Uterus (tissue), 4 donors: ENCODE measurements around the gene LMNTD1. TPM values are rescaled to one million over a fixed set of nuclear protein-coding genes. Genes with fewer than 3 reads are reported as not detected.
"Not testable (repeated sequence)": the region's sequence is repeated elsewhere in the genome, so short reads cannot be mapped to it uniquely, and the experiment has no call there.

Source experiments
- DNase-seq, 2 donors: peaks; one replicate each; pipeline ENCODE4 v3.0.0-alpha.2; 2019 to 2020
- H3K27ac ChIP-seq, 2 donors: fragments of 200-600 bp; sonication (generic); 1 replicate in 1 of 2; 2 replicates in 1 of 2; pipeline ENCODE4 v1.5.1; 2016 to 2018
- H3K27me3 ChIP-seq, 2 donors: fragments of 200-600 bp; sonication (generic); one replicate each; pipeline ENCODE4 v1.5.1; 2018 to 2019; ENCODE audit warnings: control low read depth in 1 of 2
- H3K36me3 ChIP-seq, 2 donors: fragments of 200-600 bp; sonication (generic); one replicate each; pipeline ENCODE4 v1.5.1; 2019; ENCODE audit warnings: control low read depth in 1 of 2
- H3K4me1 ChIP-seq, 2 donors: fragments of 200-600 bp; sonication (generic); one replicate each; pipeline ENCODE4 v1.5.1; 2018 to 2019; ENCODE audit warnings: control low read depth in 1 of 2
- H3K4me3 ChIP-seq, 2 donors: fragments of 200-600 bp; sonication (generic); 1 replicate in 1 of 2; 2 replicates in 1 of 2; pipeline ENCODE4 v1.5.1; 2018 to 2019; ENCODE audit warnings: mild to moderate bottlenecking in 1 of 2
- H3K9me3 ChIP-seq, 2 donors: fragments of 200-600 bp; sonication (generic); one replicate each; pipeline ENCODE4 v1.5.1; 2019; ENCODE audit warnings: control low read depth in 1 of 2
- CTCF ChIP-seq, 4 experiments: fragments of 200-600 bp in 2 of 4; fragments of 450-650 bp in 2 of 4; sonication (generic) in 2 of 4; IDR thresholded peaks; one replicate each; pipeline ENCODE4 v1.5.1; 2016 to 2019; ENCODE audit warnings: antibody characterized with exemption in 4 of 4, mild to moderate bottlenecking in 2 of 4, moderate library complexity in 1 of 4
- POLR2A ChIP-seq, 2 donors: fragments of 450-650 bp; IDR thresholded peaks; one replicate each; pipeline ENCODE4 v1.6.1; 2016; ENCODE audit warnings: antibody characterized with exemption in 2 of 2, mild to moderate bottlenecking in 1 of 2, moderate library complexity in 1 of 2
- intact Hi-C: fragments of 100-400 bp; cut with DNase I; formaldehyde crosslinking; loops from one replicate; pipeline ENCODE4 v1.15.1; 2023; ENCODE audit warnings: low total_unique reads
- total RNA-seq, 4 donors: library from RNA; depleted of rRNA in 3 of 4; stranded (reverse); fragments of >200 nt in 3 of 4; gene quantifications; one replicate each; pipeline versions ENCODE4 v1.1.0 to v1.2.4, GENCODE V29; 2014 to 2023
- donor health status: DM: yes; HTN: yes; CAD: no.

LMNTD1 gene, protein sequence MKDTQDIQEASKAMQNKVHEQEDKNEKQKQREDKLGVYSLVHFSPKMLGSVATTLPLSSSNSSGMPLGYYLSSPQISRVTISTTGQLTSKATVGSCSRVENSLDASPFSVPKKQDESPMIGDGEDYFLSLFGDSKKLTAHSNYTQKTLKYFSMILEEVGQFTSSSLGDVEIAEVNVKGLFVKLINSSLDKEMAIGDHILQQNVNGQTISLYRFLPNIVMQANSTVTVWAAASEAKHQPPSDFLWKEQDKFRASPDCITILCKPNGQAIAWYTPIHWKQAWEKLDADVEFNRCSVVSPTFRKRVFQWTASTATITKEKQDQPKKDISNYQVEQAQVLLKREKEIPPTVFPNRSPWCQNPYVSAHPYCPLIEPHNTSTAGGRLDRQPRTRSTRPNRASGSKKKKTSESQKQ
- 1 to 10 TPM in 1 of 4 donors, not detected in 3; 6.6 TPM for total RNA-seq

- DNase-seq, result no peak
- Histone ChIP-seq H3K9me3 (no peaks in the 10 kb centered on the region), H3K27ac (no peak within 1 kb of the TSS), H3K4me3 (no peak within 1 kb of the TSS), H3K36me3 (no peaks in the 10 kb centered on the region), H3K27me3 (no peaks in the 10 kb centered on the region), H3K4me1 (no peaks in the 10 kb centered on the region)
- intact Hi-C loops, result no loop called here
- TF ChIP-seq CTCF (IDR thresholded peaks at IDR 0.05) (no peak), POLR2A (IDR thresholded peaks at IDR 0.05) (no peak)
Measured at GRCh38 chr12:25553098-25553497, at the start of gene LMNTD1. Gene LMNTD1 (minus strand): TSS chr12:25553283. CDS start chr12:25552959, 324 bp downstream.

- Histone ChIP-seq H3K9me3 (no peaks in the 10 kb centered on the region), H3K4me1 (no peaks in the 10 kb centered on the region), H3K27ac (no peak overlapping the region), H3K36me3 (no peaks in the 10 kb centered on the region), H3K4me3 (no peak overlapping the region), H3K27me3 (no peaks in the 10 kb centered on the region)
- TF ChIP-seq CTCF (IDR thresholded peaks at IDR 0.05) (no peak), POLR2A (IDR thresholded peaks at IDR 0.05) (no peak)
- no peak for DNase-seq
- intact Hi-C loops, result no loop called here
Measured at GRCh38 chr12:25598956-25599355, 45.9 kb upstream of the LMNTD1 start.

DNA sequence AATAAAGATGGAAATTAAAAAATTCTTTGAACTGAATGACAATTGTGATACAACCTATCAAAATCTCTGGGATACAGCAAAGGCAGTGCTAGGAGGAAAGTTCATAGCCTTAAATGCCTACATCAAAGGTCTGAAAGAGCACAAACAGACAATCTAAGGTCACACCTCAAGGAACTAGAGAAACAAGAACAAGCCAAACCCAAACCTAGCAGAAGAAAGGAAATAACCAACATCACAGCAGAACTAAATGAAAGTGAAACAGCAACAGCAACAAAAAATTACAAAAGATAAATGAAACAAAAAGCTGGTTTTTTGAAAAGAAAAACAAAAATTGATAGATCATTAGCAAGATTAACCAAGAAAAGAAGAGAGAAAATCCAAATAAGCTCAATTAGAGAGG is 42.4 kb upstream of the LMNTD1 start:
- intact Hi-C loops, H3K27ac ChIP-seq, DNase-seq, H3K27me3 ChIP-seq, H3K9me3 ChIP-seq, H3K4me1 ChIP-seq, H3K4me3 ChIP-seq, H3K36me3 ChIP-seq: not testable (repeated sequence)

DNA sequence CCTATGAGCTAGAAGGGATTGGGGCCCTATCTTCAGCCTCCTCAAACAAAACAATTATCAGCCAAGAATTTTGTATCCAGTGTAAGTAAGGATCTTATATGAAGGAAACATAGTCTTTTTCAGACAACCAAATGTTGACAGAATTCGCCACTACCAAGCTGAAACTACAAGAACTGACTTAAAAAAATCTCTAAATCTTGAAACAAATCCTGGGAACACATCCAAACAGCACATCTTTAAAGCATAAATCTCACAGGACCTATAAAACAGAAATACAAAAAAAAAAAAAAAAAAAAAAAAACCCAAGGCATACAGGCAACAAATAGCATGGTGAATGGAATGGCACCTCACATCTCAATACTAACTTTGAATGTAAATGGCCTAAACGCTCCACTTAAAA is 41.3 kb upstream of the LMNTD1 start:
- no peak overlapping the region for H3K4me3 ChIP-seq
- no peaks in the 10 kb centered on the region for H3K4me1 ChIP-seq
- H3K27ac ChIP-seq, result no peak overlapping the region
- no peaks in the 10 kb centered on the region for H3K9me3 ChIP-seq
- H3K36me3 ChIP-seq, result no peaks in the 10 kb centered on the region
- H3K27me3 ChIP-seq, result no peaks in the 10 kb centered on the region
- intact Hi-C loops, result no loop called here
- no peak for TF ChIP-seq CTCF (IDR thresholded peaks at IDR 0.05)
- no peak for DNase-seq

GRCh38 chr12:25592725-25593495 is 39.8 kb upstream of the LMNTD1 start:
- no peak for TF ChIP-seq POLR2A (IDR thresholded peaks at IDR 0.05)
- no peak for TF ChIP-seq CTCF (IDR thresholded peaks at IDR 0.05)
- H3K4me1 ChIP-seq, result no peaks in the 10 kb centered on the region
- no peaks in the 10 kb centered on the region for H3K9me3 ChIP-seq
- no peaks in the 10 kb centered on the region for H3K36me3 ChIP-seq
- intact Hi-C loops, result no loop called here
- no peak overlapping the region for H3K27ac ChIP-seq
- no peak overlapping the region for H3K4me3 ChIP-seq
- DNase-seq, result no peak
- no peaks in the 10 kb centered on the region for H3K27me3 ChIP-seq
